Loucy (cell line): ENCODE data around the gene RHBG.
A peak's percentile ranks its signal among the peaks of the same experiment; 100 is the strongest.
"Not testable (repeated sequence)": the region's sequence is repeated elsewhere in the genome, so short reads cannot be mapped to it uniquely, and the experiment has no call there.

Experiments
- H2AFZ ChIP-seq: fragments of 200-600 bp; sonication (generic); 2 replicates; pipeline ENCODE4 v1.6.0; 2016; ENCODE audit warnings: antibody characterized with exemption, mild to moderate bottlenecking, low read length, moderate library complexity
- H3F3A ChIP-seq: fragments of 200-600 bp; 2 replicates; pipeline ENCODE4 v1.6.0; 2016; ENCODE audit warnings: antibody characterized with exemption, low read depth, mild to moderate bottlenecking
- H3K27me3 ChIP-seq: fragments of 200-600 bp; sonication (generic); 2 replicates; pipeline ENCODE4 v1.6.1; 2014; ENCODE audit warnings: low read length, mild to moderate bottlenecking; ENCODE audit not compliant: insufficient read depth, poor library complexity, severe bottlenecking
- H3K36me3 ChIP-seq: fragments of 200-600 bp; sonication (generic); 2 replicates; pipeline ENCODE4 v1.6.1; 2016; ENCODE audit warnings: low read length; ENCODE audit not compliant: insufficient read depth
- H3K4me1 ChIP-seq: fragments of 200-600 bp; sonication (generic); 2 replicates; pipeline ENCODE4 v1.5.1; 2014; ENCODE audit warnings: low read length, mild to moderate bottlenecking; ENCODE audit not compliant: insufficient read depth, poor library complexity, severe bottlenecking
- H3K4me2 ChIP-seq: fragments of 200-600 bp; sonication (generic); 2 replicates; pipeline ENCODE4 v1.6.0; 2014; ENCODE audit warnings: antibody characterized with exemption, low read length, low read depth, mild to moderate bottlenecking; ENCODE audit not compliant: poor library complexity, severe bottlenecking
- H3K4me3 ChIP-seq: fragments of 200-600 bp; sonication (generic); 2 replicates; pipeline ENCODE4 v1.5.1; 2014; ENCODE audit warnings: low read length, mild to moderate bottlenecking, mixed read lengths; ENCODE audit not compliant: poor library complexity, severe bottlenecking
- H3K79me2 ChIP-seq: fragments of 200-600 bp; sonication (generic); 2 replicates; pipeline ENCODE4 v1.6.1; 2014; ENCODE audit warnings: low read length; ENCODE audit not compliant: insufficient read depth
- H3K9ac ChIP-seq: fragments of 200-600 bp; sonication (generic); 2 replicates; pipeline ENCODE4 v1.6.0; 2014; ENCODE audit warnings: mild to moderate bottlenecking, low read depth, low read length, moderate library complexity; ENCODE audit not compliant: poor library complexity, severe bottlenecking
- H3K9me2 ChIP-seq: fragments of 200-600 bp; sonication (generic); replicated peaks from 2 replicates; pipeline ENCODE4 v1.6.1; 2016; ENCODE audit warnings: low read depth, low read length, mixed read lengths
- H3K9me3 ChIP-seq: fragments of 200-600 bp; sonication (generic); 2 replicates; pipeline ENCODE4 v1.6.1; 2014; ENCODE audit warnings: mild to moderate bottlenecking, antibody characterized with exemption, low read length, low read depth; ENCODE audit not compliant: insufficient read depth
- H4K20me1 ChIP-seq: fragments of 200-600 bp; sonication (generic); 2 replicates; pipeline ENCODE4 v1.6.0; 2014; ENCODE audit warnings: antibody characterized with exemption, low read length, mild to moderate bottlenecking; ENCODE audit not compliant: insufficient read depth, poor library complexity, severe bottlenecking
- CTCF ChIP-seq: fragments of 200-600 bp; sonication (generic); conservative IDR thresholded peaks from 2 replicates; pipeline ENCODE4 v1.5.1; 2014; ENCODE audit warnings: mild to moderate bottlenecking, antibody characterized with exemption, low read length
- EZH2phosphoT487 ChIP-seq: fragments of 200-600 bp; IDR thresholded peaks from 2 replicates; pipeline ENCODE4 v1.6.1; 2018; ENCODE audit warnings: antibody characterized with exemption, mild to moderate bottlenecking, moderate library complexity, borderline replicate concordance

Gene RHBG

GRCh38 chr1:156338180-156338976 is 30.6 kb upstream of the RHBG start, which contains the start of the genes CCT3 and TSACC:
Gene CCT3, minus strand, starts transcription at chr1:156338292. Its CDS starts 108 bp downstream, at chr1:156338184.
Gene TSACC, plus strand, starts transcription at chr1:156338526. Its CDS starts 1,232 bp downstream, at chr1:156339758.
- no peaks in the 10 kb centered on the region for H3K27me3 ChIP-seq
- H3K9me2 ChIP-seq: no peaks in the 10 kb centered on the region
- peaks cover 24% of the 10 kb centered on the region for H3K4me1 ChIP-seq
- H4K20me1 ChIP-seq: peaks cover 43% of the 10 kb centered on the region
- peaks cover 47% of the 10 kb centered on the region for H3K79me2 ChIP-seq
- H3K9me3 ChIP-seq: no peaks in the 10 kb centered on the region
- peak within 1 kb of the TSS; percentile 91 for H3K9ac ChIP-seq
- H3F3A ChIP-seq: no peaks in the 10 kb centered on the region
- peak within 1 kb of the TSS; percentile 82 for H3K4me2 ChIP-seq
- H2AFZ ChIP-seq: peak within 1 kb of the TSS; percentile 96
- TF ChIP-seq CTCF (no peak), EZH2phosphoT487 (no peak)
- H3K4me3 ChIP-seq: peak within 1 kb of the TSS; percentile 96
- peaks cover 21% of the 10 kb centered on the region; the same call in 1 of the 2 replicates for H3K36me3 ChIP-seq

DNA sequence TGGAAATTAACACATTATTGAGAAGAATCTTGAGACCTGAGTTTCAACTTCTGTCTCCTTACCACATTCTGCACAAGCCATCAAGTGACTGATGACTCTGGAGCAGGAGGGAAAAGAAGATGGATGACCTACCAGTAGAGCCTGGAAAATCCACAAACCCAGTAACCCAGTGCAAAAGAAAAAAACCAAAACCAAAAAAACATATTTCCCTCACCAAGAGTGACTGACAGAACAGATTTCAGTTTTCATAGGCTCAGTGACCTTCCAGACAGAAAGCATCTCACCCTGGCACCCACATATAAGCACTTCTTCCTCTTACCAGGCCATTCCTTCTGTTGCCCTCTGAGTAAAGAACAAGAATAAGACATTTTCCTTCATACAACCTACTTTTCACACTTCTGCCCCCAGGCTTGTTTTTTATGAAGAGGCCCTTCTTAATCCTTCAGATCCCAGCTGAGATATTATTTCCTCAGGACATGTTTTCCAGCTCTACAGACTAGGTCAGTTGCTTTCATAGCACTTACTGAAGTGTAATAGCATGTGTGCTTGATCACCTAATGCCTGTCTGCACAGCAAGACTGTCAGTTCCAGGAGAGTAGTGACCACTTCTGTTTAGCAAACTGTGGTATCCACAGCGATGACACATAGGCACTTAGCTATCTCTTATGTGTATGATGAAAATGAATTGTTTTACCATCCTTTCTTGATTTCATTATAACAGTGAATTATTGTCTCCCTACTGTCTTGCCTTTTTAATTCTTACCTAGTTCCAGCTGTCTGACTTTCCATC is 26.6 kb upstream of the RHBG start:
- Histone ChIP-seq H3K27me3 (no peaks in the 10 kb centered on the region), H3K4me2 (no peak overlapping the region), H3K9ac (no peak overlapping the region), H2AFZ (no peak overlapping the region), H3K36me3 (no peaks in the 10 kb centered on the region), H3F3A (no peaks in the 10 kb centered on the region), H4K20me1 (peaks cover 4% of the 10 kb centered on the region), H3K9me3 (no peaks in the 10 kb centered on the region), H3K4me3 (no peak overlapping the region), H3K4me1 (no peaks in the 10 kb centered on the region), H3K9me2 (no peaks in the 10 kb centered on the region), H3K79me2 (peaks cover 7% of the 10 kb centered on the region)
- TF ChIP-seq EZH2phosphoT487 (no peak), CTCF (no peak)

DNA sequence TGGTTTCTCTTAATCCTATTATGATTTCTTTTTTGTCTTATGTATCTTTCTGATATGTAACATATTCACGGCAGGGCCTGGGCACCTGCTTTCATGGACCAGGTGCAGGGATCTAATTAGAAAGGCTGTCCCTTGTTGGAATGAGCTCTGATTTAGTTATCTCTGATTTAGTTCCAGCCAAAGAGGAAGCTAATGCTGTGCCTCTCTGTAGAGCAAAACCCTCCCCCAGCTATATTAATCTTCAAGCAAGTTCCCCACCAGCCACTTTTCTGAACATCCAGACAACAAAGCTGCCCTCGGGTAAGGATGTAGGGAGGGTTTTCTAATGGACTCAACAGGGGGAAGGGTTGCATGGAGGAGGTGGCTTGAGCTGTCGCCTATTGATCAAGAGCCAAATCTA is 24.6 kb upstream of the RHBG start:
- Histone ChIP-seq H3K9ac (no peak overlapping the region), H3K27me3 (no peaks in the 10 kb centered on the region), H3K4me2 (no peak overlapping the region), H3K4me1 (no peaks in the 10 kb centered on the region), H3F3A (no peaks in the 10 kb centered on the region), H2AFZ (no peak overlapping the region), H4K20me1 (no peaks in the 10 kb centered on the region), H3K9me2 (no peaks in the 10 kb centered on the region), H3K4me3 (no peak overlapping the region), H3K9me3 (no peaks in the 10 kb centered on the region), H3K36me3 (no peaks in the 10 kb centered on the region), H3K79me2 (no peaks in the 10 kb centered on the region)
- no peak for TF ChIP-seq CTCF

DNA sequence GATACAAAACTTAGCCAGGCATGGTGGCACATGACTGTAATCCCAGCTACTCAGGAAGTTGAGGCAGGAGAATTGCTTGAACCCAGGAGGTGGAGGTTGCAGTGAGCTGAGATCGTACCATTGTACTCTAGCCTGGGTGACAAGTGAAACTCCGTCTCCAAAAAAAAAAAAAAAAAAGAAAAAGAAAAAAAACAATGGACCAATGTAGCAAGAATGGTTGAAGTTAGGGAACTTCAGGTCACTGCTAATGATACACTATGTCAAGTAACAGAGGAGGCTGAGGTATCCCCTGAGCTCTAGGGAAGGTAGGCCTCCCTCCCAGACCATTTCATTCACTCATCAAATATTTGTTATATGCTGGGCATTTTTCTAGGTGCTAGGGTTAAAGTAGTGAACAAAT is 23.0 kb upstream of the RHBG start:
- H3K79me2 ChIP-seq, H3K4me1 ChIP-seq, H3K27me3 ChIP-seq, H3K9ac ChIP-seq, H3K36me3 ChIP-seq, H3K9me2 ChIP-seq, H3K4me2 ChIP-seq, H4K20me1 ChIP-seq, H2AFZ ChIP-seq, H3K9me3 ChIP-seq, H3F3A ChIP-seq, H3K4me3 ChIP-seq: not testable (repeated sequence)
